ENCODE data around the gene PANX2. TPM values are rescaled to one million over a fixed set of nuclear protein-coding genes. Genes with fewer than 3 reads are reported as not detected.

The PANX2 gene
- total RNA-seq, 4 donors from 2014 or later, result 1.3 to 1.8 (median 1.6) TPM

- DNase-seq (ENCODE audit: low spot score), result no peak
- ATAC-seq (ENCODE audit: low FRiP score), result no peak
- TF ChIP-seq CTCF (IDR thresholded peaks at IDR 0.05), result no peak
These were observed 8.6 kb downstream of the PANX2 start for GRCh38 chr22:50178871-50179869.

- DNase-seq (ENCODE audit: low spot score) (no peak), ATAC-seq (ENCODE audit: low FRiP score) (no peak)
- no peak for TF ChIP-seq CTCF (IDR thresholded peaks at IDR 0.05)
These were observed 9.6 kb downstream of the PANX2 start for GRCh38 chr22:50179937-50180726.

- no peak for DNase-seq (ENCODE audit: low spot score)
- TF ChIP-seq CTCF (IDR thresholded peaks at IDR 0.05), result no peak
- no peak for ATAC-seq (ENCODE audit: low FRiP score)
These were observed 10.4 kb downstream of the PANX2 start for GRCh38 chr22:50180727-50181521.

- ATAC-seq (ENCODE audit: low FRiP score), result no peak
- TF ChIP-seq CTCF (IDR thresholded peaks at IDR 0.05), result no peak
- DNase-seq (ENCODE audit: low spot score), result no peak
These were observed 11.9 kb downstream of the PANX2 start for GRCh38 chr22:50182176-50183081.

GRCh38 chr22:50183141-50183971 is 12.8 kb downstream of the PANX2 start:
- no peak for ATAC-seq (ENCODE audit: low FRiP score)
- TF ChIP-seq CTCF (IDR thresholded peaks at IDR 0.05), result no peak
- DNase-seq (ENCODE audit: low spot score), result no peak
